Activated T-cell treated with anti-CD3 and anti-CD28 coated beads, Interleukin-2, amount 50 U/mL, for 4 hours (primary cell): ENCODE data around the gene ACO2. TPM values are rescaled to one million over a fixed set of nuclear protein-coding genes. Genes with fewer than 3 reads are reported as not detected.

ENCODE experiments used
- ATAC-seq, 2 donors: fragments of 200-7000 bp; cut with Tn5 transposase; one replicate each; pipeline ENCODE4 v1.10.0; 2021
- DNase-seq: peaks from one replicate; pipeline ENCODE4 v3.0.0-alpha.2; 2020
- H3K27me3 Mint-ChIP-seq: one replicate; pipeline ENCODE4 v1.8.0; 2021; ENCODE audit warnings: low read depth, mixed read lengths
- H3K36me3 Mint-ChIP-seq: one replicate; pipeline ENCODE4 v1.8.0; 2022; ENCODE audit warnings: mixed read lengths; ENCODE audit not compliant: insufficient read depth
- H3K4me1 Mint-ChIP-seq: one replicate; pipeline ENCODE4 v1.8.0; 2021; ENCODE audit warnings: low read depth, mixed read lengths
- H3K4me3 Mint-ChIP-seq: one replicate; pipeline ENCODE4 v1.8.0; 2021; ENCODE audit warnings: mild to moderate bottlenecking, moderate library complexity, mixed read lengths
- H3K9me3 Mint-ChIP-seq: one replicate; pipeline ENCODE4 v1.8.0; 2021; ENCODE audit warnings: mixed read lengths
- total RNA-seq, 3 donors: library from RNA; stranded (reverse); gene quantifications; one replicate each; pipeline ENCODE4 v1.2.1, GENCODE V29; 2021

ACO2 gene
- total RNA-seq, 3 donors from 2014 or later, result 128 to 133 (median 130) TPM

- H3K9me3 Mint-ChIP-seq, result no peaks in the 10 kb centered on the region
- H3K4me1 Mint-ChIP-seq, result peaks cover 13% of the 10 kb centered on the region
- H3K36me3 Mint-ChIP-seq, result peaks cover 12% of the 10 kb centered on the region
- H3K27me3 Mint-ChIP-seq, result no peaks in the 10 kb centered on the region
- ATAC-seq (no peak), DNase-seq (no peak)
- H3K4me3 Mint-ChIP-seq, result no peak overlapping the region
Measured at GRCh38 chr22:41528938-41529561, 60.1 kb downstream of the ACO2 start.

DNA sequence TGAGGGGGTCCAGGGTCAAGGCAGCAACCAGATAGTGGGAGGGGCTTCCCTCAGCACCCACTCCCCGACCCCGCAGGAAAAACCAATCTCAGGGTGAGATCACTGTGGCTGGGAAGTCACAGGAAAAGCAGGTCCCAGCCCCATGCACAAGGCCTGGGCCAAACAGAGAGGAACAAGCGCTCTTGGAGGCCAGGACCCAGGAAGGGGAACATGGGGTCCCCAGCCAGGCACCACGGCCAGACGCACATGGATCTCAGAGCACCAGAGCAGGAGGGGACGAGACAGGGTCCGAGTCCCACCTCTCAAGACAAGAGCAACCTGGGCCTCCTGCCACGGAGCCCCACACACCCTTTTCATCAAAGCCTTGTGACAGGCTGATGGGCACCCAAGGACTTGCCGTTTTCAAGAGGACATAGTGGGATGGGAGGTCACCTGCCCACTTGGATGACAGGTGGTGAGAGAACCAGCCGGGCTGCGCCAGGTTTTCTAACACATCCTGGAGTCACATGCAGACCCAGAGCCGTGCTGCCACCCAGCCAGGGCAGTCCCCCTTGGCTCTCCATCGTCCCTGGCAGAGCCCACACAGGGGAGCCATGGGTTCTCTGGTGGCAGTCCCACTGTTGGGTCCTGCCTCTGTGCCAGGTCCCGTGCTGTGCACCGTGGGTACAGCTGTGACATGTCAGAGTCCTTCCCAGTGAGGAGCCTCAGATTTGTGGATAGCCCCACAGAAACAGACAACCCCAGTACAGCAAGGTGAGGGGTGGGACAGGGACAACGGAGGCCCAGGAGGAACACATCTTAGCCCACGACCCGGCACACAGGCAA lies 62.2 kb downstream of the ACO2 start:
- Mint-ChIP-seq H3K4me1 (peaks cover 2% of the 10 kb centered on the region), H3K27me3 (no peaks in the 10 kb centered on the region), H3K9me3 (no peaks in the 10 kb centered on the region), H3K36me3 (peaks cover 19% of the 10 kb centered on the region), H3K4me3 (no peak overlapping the region)
- no peak for DNase-seq
- ATAC-seq, result no peak

DNA sequence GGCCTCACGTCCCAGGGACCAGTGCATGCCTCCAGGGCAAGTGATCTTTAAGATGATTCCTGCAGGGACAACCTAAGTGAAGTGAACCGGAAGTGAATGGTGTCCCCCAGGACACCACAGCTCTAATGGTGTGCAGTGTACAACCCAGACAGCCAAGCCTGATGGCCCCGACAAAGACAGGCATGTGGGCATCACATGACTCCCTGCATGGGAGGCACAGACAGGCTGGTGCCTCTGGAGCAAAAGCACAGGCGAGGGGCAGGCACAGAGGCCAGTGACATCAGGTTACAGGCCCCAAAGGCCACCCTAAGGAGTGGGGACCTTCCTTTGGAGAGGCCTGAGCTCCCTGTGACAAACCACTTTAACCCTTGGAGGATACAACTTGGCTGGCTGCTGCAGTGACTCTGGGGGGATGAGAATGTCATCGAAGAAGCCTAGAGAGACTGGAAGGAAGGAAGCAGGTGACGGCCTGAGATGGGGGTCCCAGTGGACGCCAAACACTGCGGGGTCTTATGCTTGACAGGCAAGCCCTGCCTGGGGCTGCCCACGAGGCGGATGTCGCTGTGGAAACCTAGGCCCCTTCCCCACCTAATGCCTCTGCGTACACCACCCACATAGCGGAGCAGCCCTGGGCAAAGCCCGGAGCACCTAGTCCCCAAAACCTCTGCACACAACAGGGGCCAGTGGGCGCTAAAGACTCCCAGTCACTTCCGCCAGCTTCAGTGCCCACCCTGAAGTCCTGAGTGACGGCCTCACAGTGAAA lies 63.0 kb downstream of the ACO2 start:
- ATAC-seq, result no peak

DNA sequence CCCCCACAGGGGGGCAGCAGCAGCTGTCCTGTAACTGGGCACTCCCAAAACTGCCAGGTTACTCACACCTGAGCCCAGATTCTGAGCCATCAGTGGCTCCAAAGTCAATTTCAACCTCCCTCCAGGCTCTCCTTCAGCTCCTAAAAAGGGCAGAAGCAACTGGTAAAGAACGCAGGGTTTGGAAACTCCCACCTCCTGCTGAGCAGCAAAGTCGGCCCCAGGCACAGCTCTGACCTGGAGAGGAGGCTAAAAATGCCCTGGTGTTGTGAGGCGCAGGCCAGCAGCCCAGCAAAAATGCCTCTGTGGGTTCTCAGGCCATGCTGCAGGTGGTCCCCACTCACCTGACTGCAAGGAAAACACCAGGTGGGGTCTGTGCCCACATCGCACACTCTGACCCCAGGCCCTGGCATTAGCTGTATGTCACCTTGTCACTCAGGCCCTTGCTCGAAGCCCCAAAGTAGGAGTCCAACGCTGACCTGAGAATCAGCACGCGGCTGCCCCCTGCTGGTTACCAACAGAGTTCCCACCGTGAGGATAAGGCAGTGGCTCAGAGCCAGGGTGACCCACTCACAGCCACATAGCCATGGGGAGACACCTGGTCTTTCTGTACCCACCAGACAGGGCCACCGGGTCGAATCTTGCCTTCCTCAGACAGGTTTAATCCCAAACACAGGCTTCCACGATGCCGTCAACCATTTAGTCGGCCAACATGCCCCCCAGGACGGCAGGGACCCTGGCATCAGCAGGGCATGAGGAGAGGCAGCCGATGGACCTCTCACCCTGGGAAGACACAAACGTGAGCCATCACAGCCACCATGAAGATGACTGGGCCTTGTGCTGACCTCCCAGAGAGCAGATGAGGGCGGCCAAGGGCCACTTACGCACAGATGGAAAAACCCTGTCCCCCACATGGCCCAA lies 64.2 kb downstream of the ACO2 start:
- Mint-ChIP-seq H3K36me3 (peaks cover 22% of the 10 kb centered on the region), H3K4me3 (no peak overlapping the region), H3K27me3 (no peaks in the 10 kb centered on the region), H3K9me3 (no peaks in the 10 kb centered on the region), H3K4me1 (no peaks in the 10 kb centered on the region)
- DNase-seq (peak; percentile 60), ATAC-seq (peak; percentile 72 to 76)

More for the DNA sequence above, 63.0 kb downstream of the ACO2 start:
- Mint-ChIP-seq H3K27me3 (no peaks in the 10 kb centered on the region), H3K9me3 (no peaks in the 10 kb centered on the region), H3K4me3 (no peak overlapping the region), H3K4me1 (no peaks in the 10 kb centered on the region), H3K36me3 (peaks cover 19% of the 10 kb centered on the region)
- no peak for DNase-seq

- Mint-ChIP-seq H3K4me3 (no peak overlapping the region), H3K4me1 (no peaks in the 10 kb centered on the region), H3K9me3 (no peaks in the 10 kb centered on the region), H3K36me3 (peaks cover 16% of the 10 kb centered on the region), H3K27me3 (no peaks in the 10 kb centered on the region)
- DNase-seq, result no peak
- no peak for ATAC-seq
Measured at GRCh38 chr22:41534219-41534618, 65.3 kb downstream of the ACO2 start.

DNA sequence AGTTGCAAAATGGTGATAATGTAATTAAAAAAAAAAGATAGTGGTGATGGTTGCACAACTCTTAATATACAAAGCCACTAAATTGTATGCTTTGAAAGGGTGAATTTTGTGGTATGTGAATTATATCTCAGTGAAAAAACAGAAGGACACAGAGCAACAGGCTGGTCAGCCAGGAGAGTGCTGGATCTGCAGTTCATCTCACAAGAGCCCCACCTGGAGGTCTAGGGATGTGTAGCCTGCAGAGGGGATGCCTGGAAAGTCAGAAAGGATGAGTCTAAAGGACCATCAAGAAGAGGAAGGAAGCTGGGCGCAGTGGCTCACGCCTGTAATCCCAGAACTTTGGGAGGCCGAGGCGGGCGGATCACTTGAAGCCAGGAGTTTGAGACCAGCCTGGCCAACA lies 66.3 kb downstream of the ACO2 start:
- DNase-seq (no peak), ATAC-seq (no peak)
- Mint-ChIP-seq H3K4me1 (no peaks in the 10 kb centered on the region), H3K36me3 (peaks cover 19% of the 10 kb centered on the region), H3K9me3 (no peaks in the 10 kb centered on the region), H3K27me3 (no peaks in the 10 kb centered on the region), H3K4me3 (no peak overlapping the region)

DNA sequence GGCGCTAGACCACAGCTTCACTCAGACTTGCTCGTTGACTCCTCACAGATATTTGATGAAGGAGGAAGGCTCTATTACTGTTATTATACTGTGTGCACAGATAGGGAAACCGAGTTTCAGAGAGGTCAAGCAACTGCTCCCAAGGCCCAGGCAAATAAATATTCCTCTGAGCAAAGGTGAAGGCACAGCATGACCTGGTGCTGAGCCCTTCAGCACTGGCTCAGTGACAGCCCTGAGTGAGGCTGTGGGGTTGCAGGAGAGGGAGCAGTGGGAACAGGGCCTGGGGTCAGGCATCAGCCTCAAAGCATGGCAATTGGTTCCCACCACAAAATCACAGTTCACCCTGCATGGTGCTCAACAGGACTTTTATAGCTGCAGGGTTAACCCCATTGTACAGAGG lies 68.3 kb downstream of the ACO2 start:
- H3K27me3 Mint-ChIP-seq, result no peaks in the 10 kb centered on the region
- no peak overlapping the region for H3K4me3 Mint-ChIP-seq
- no peak for DNase-seq
- ATAC-seq, result no peak
- H3K4me1 Mint-ChIP-seq, result peaks cover 11% of the 10 kb centered on the region
- peaks cover 19% of the 10 kb centered on the region for H3K36me3 Mint-ChIP-seq
- H3K9me3 Mint-ChIP-seq, result no peaks in the 10 kb centered on the region

- Mint-ChIP-seq H3K27me3 (no peaks in the 10 kb centered on the region), H3K9me3 (no peaks in the 10 kb centered on the region), H3K4me1 (peaks cover 20% of the 10 kb centered on the region), H3K36me3 (peaks cover 23% of the 10 kb centered on the region), H3K4me3 (no peak overlapping the region)
- DNase-seq, result no peak
- ATAC-seq, result no peak
Measured at GRCh38 chr22:41538583-41538982, 69.7 kb downstream of the ACO2 start.

DNA sequence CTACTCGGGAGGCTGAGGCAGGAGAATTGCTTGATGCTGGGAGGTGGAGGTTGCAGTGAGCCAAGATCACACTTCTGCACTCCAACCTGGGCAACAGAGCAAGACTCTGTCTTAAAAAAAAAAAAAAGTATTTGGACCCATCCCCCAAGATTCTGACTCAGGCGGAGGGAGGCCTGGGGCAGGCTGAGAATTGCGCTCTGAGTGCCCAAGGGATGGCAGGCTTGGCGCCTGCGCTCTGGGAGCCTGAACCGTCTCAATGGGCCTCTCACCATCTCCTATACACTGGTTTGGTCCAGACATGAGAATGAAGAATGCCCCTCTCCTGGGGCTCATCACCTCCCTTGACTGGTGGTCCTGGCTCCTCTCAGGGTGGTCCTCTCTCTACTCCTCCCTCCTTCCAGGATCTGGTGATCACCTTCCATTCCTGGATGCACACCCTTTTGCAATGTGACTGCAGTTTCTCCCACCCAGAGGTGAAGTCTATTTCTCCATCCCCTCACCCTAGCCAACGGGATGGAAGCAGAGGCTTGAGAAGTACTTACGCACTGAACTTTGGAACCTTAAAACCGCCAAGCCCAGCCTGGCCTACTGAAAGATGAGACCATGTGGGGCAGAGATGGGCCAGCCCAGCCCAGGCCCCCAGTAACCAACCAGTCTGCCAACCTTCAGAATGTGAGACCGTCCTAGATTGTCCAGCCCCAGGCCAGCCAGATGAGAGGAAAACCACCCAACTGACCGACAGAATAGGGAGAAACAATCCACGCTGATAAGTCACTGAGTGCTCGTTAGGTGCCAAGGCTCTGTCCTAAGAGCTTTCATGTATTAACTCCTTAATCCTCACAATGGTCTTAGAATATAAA lies 70.5 kb downstream of the ACO2 start:
- Mint-ChIP-seq H3K36me3 (peaks cover 21% of the 10 kb centered on the region), H3K9me3 (no peaks in the 10 kb centered on the region), H3K4me3 (no peak overlapping the region), H3K27me3 (no peaks in the 10 kb centered on the region), H3K4me1 (peaks cover 20% of the 10 kb centered on the region)
- no peak for DNase-seq
- ATAC-seq, result no peak

- no peak overlapping the region for H3K4me3 Mint-ChIP-seq
- no peaks in the 10 kb centered on the region for H3K27me3 Mint-ChIP-seq
- H3K4me1 Mint-ChIP-seq, result peaks cover 26% of the 10 kb centered on the region
- H3K9me3 Mint-ChIP-seq, result no peaks in the 10 kb centered on the region
- DNase-seq (no peak), ATAC-seq (no peak)
- H3K36me3 Mint-ChIP-seq, result peaks cover 20% of the 10 kb centered on the region
Measured at GRCh38 chr22:41540006-41540315, 71.0 kb downstream of the ACO2 start.

GRCh38 chr22:41540365-41540764 lies 71.4 kb downstream of the ACO2 start:
- H3K36me3 Mint-ChIP-seq, result peaks cover 16% of the 10 kb centered on the region
- H3K4me3 Mint-ChIP-seq, result peak overlapping the region; percentile 16
- H3K4me1 Mint-ChIP-seq, result peaks cover 28% of the 10 kb centered on the region
- H3K9me3 Mint-ChIP-seq, result no peaks in the 10 kb centered on the region
- no peaks in the 10 kb centered on the region for H3K27me3 Mint-ChIP-seq
- no peak for DNase-seq
- ATAC-seq, result no peak

DNA sequence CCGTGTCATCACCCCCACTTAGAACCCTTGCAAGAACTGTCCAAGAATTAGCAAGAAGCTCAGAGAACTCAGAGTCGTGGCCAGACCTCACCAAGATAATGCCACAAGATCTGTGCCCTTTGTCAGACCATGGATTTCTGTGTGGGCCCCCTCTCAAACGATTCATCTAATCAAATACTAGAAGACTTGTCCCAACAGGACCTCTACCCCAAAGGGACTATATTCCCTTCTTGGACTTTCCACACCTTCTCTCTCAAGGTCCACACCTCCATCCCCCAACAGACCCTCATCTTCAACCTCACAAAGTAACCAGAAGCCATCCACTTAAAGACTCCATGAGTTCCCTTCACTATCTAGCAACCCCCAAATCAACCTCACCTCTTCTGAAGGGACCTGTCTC lies 72.6 kb downstream of the ACO2 start:
- DNase-seq, result no peak
- no peaks in the 10 kb centered on the region for H3K27me3 Mint-ChIP-seq
- ATAC-seq, result no peak
- peak overlapping the region; percentile 95 for H3K4me3 Mint-ChIP-seq
- H3K36me3 Mint-ChIP-seq, result peaks cover 16% of the 10 kb centered on the region
- H3K9me3 Mint-ChIP-seq, result no peaks in the 10 kb centered on the region
- peaks cover 28% of the 10 kb centered on the region for H3K4me1 Mint-ChIP-seq

GRCh38 chr22:41542224-41542623 lies 73.3 kb downstream of the ACO2 start:
- peak overlapping the region; percentile 95 for H3K4me3 Mint-ChIP-seq
- no peak for ATAC-seq
- no peaks in the 10 kb centered on the region for H3K9me3 Mint-ChIP-seq
- peaks cover 14% of the 10 kb centered on the region for H3K36me3 Mint-ChIP-seq
- H3K4me1 Mint-ChIP-seq, result peaks cover 28% of the 10 kb centered on the region
- no peaks in the 10 kb centered on the region for H3K27me3 Mint-ChIP-seq
- DNase-seq, result no peak
